ENCODE measurements around the gene SULF2.

The SULF2 gene

GRCh38 chr20:47667531-47668312 lies 117.6 kb downstream of the SULF2 start:
- no peak for FAIRE-seq

GRCh38 chr20:47667086-47667485 lies 118.2 kb downstream of the SULF2 start:
- FAIRE-seq, result no peak

- no peak for FAIRE-seq
Observed at GRCh38 chr20:47666304-47666703, 119.0 kb downstream of the SULF2 start.

- FAIRE-seq, result no peak
Observed at GRCh38 chr20:47665221-47665991, 119.9 kb downstream of the SULF2 start.

- no peak for FAIRE-seq
Observed at GRCh38 chr20:47664744-47665143, 120.5 kb downstream of the SULF2 start.

- no peak for FAIRE-seq
Observed at GRCh38 chr20:47664068-47664437, 121.2 kb downstream of the SULF2 start.

GRCh38 chr20:47663354-47664067 lies 121.8 kb downstream of the SULF2 start:
- FAIRE-seq, result no peak

- FAIRE-seq, result no peak
Observed at GRCh38 chr20:47662483-47663353, 122.6 kb downstream of the SULF2 start.

GRCh38 chr20:47661714-47662113 lies 123.6 kb downstream of the SULF2 start:
- no peak for FAIRE-seq

- no peak for FAIRE-seq
Observed at GRCh38 chr20:47660983-47661700, 124.1 kb downstream of the SULF2 start.

GRCh38 chr20:47660602-47660905 lies 124.7 kb downstream of the SULF2 start:
- FAIRE-seq, result no peak

- FAIRE-seq, result no peak
Observed at GRCh38 chr20:47659904-47660601, 125.2 kb downstream of the SULF2 start.

- no peak for FAIRE-seq
Observed at GRCh38 chr20:47656318-47656717, 129.0 kb downstream of the SULF2 start.

- FAIRE-seq, result no peak
Observed at GRCh38 chr20:47655635-47656034, 129.6 kb downstream of the SULF2 start.

- FAIRE-seq, result no peak
Observed at GRCh38 chr20:47654370-47654769, 130.9 kb downstream of the SULF2 start.

GRCh38 chr20:47653869-47654268 lies 131.4 kb downstream of the SULF2 start:
- FAIRE-seq, result no peak

- FAIRE-seq, result no peak
Observed at GRCh38 chr20:47652794-47653193, 132.5 kb downstream of the SULF2 start.

GRCh38 chr20:47652301-47652700 lies 133.0 kb downstream of the SULF2 start:
- no peak for FAIRE-seq

- FAIRE-seq, result no peak
Observed at GRCh38 chr20:47648943-47649342, 136.3 kb downstream of the SULF2 start.

GRCh38 chr20:47647994-47648393 lies 137.3 kb downstream of the SULF2 start:
- FAIRE-seq, result no peak

- FAIRE-seq, result no peak
Observed at GRCh38 chr20:47645632-47646031, 139.6 kb downstream of the SULF2 start.

GRCh38 chr20:47642624-47643023 lies 142.7 kb downstream of the SULF2 start:
- FAIRE-seq, result no peak
